ENCODE results near the gene HPS1. TPM values are rescaled to one million over a fixed set of nuclear protein-coding genes. Genes with fewer than 3 reads are reported as not detected.
A peak's percentile ranks its signal among the peaks of the same experiment; 100 is the strongest.

HPS1 gene
- total RNA-seq, 2 experiments from 2014 or later: 51.9 to 52.1 TPM

DNA sequence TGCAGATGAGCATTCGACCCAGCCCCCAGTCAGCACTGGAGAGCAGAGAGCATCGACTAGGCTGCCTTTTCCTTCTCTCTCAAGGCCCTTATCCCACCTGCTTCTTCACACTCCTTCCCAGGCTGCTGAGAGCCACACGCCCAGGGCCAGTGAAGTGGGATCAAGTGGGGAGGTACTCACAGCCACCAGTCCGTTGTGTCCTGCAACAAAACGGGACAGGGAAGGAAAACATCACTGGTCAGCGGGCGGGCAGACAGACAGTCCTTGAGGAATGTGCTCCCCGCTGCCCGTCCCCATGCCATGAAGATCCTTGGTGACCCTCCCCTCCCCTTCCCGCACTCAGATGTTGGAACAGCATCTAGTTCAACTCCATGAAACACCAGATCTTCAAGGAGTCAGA, 36.0 kb downstream of the HPS1 start:
- Mint-ChIP-seq H3K4me1 (ENCODE audit: low read depth) (peaks cover 20% of the 10 kb centered on the region), H3K36me3 (ENCODE audit: low read depth) (no peaks in the 10 kb centered on the region), H3K9me3 (no peaks in the 10 kb centered on the region), H3K27me3 (no peaks in the 10 kb centered on the region), H3K4me3 (no peak overlapping the region), H3K27ac (no peak overlapping the region)
- ATAC-seq: no peak
- intact Hi-C loops (cut with micrococcal nuclease): no loop called here
- ChIA-PET CTCF (interaction anchor here (3.8 kb wide), 1 partner anchor 15 kb away, joined by 20 read pairs; no protein-coding TSS in a partner anchor), POLR2A (no interaction called here)
- TF ChIP-seq, protein P1, sequence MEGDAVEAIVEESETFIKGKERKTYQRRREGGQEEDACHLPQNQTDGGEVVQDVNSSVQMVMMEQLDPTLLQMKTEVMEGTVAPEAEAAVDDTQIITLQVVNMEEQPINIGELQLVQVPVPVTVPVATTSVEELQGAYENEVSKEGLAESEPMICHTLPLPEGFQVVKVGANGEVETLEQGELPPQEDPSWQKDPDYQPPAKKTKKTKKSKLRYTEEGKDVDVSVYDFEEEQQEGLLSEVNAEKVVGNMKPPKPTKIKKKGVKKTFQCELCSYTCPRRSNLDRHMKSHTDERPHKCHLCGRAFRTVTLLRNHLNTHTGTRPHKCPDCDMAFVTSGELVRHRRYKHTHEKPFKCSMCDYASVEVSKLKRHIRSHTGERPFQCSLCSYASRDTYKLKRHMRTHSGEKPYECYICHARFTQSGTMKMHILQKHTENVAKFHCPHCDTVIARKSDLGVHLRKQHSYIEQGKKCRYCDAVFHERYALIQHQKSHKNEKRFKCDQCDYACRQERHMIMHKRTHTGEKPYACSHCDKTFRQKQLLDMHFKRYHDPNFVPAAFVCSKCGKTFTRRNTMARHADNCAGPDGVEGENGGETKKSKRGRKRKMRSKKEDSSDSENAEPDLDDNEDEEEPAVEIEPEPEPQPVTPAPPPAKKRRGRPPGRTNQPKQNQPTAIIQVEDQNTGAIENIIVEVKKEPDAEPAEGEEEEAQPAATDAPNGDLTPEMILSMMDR (IDR thresholded peaks at IDR 0.05): no peak
- no peak for DNase-seq

GRCh38 chr10:98410135-98410743, 36.5 kb downstream of the HPS1 start:
- CTCF ChIA-PET: interaction anchor here (3.8 kb wide), 1 partner anchor 15 kb away, joined by 20 read pairs; no protein-coding TSS in a partner anchor
- TF ChIP-seq, protein P1 (IDR thresholded peaks at IDR 0.05): no peak

GRCh38 chr10:98408799-98409198, 37.9 kb downstream of the HPS1 start:
- intact Hi-C loops (cut with micrococcal nuclease): no loop called here

More at GRCh38 chr10:98410135-98410743, 36.5 kb downstream of the HPS1 start:
- DNase-seq (no peak), ATAC-seq (no peak)
- H3K4me1 Mint-ChIP-seq (ENCODE audit: low read depth): peaks cover 17% of the 10 kb centered on the region
- H3K9me3 Mint-ChIP-seq: no peaks in the 10 kb centered on the region
- POLR2A ChIA-PET: no interaction called here
- no peak overlapping the region for H3K27ac Mint-ChIP-seq
- H3K36me3 Mint-ChIP-seq (ENCODE audit: low read depth): no peaks in the 10 kb centered on the region
- no peaks in the 10 kb centered on the region for H3K27me3 Mint-ChIP-seq
- intact Hi-C loops (cut with micrococcal nuclease): no loop called here
- no peak overlapping the region for H3K4me3 Mint-ChIP-seq

GRCh38 chr10:98407744-98408241, 38.9 kb downstream of the HPS1 start:
- intact Hi-C loops (cut with micrococcal nuclease): no loop called here
- Mint-ChIP-seq H3K4me1 (ENCODE audit: low read depth) (peaks cover 17% of the 10 kb centered on the region), H3K4me3 (no peak overlapping the region), H3K27ac (no peak overlapping the region), H3K27me3 (no peaks in the 10 kb centered on the region), H3K36me3 (ENCODE audit: low read depth) (peaks cover 7% of the 10 kb centered on the region), H3K9me3 (no peaks in the 10 kb centered on the region)
- ChIA-PET POLR2A (no interaction called here), CTCF (interaction anchor here (3.8 kb wide), 1 partner anchor 18 kb away, joined by 20 read pairs; no protein-coding TSS in a partner anchor)
- ATAC-seq (no peak), DNase-seq (no peak)
- TF ChIP-seq, protein P1 (IDR thresholded peaks at IDR 0.05): no peak

More at GRCh38 chr10:98408799-98409198, 37.9 kb downstream of the HPS1 start:
- Mint-ChIP-seq H3K9me3 (no peaks in the 10 kb centered on the region), H3K4me1 (ENCODE audit: low read depth) (peaks cover 16% of the 10 kb centered on the region), H3K36me3 (ENCODE audit: low read depth) (peaks cover 2% of the 10 kb centered on the region), H3K4me3 (no peak overlapping the region), H3K27ac (no peak overlapping the region), H3K27me3 (no peaks in the 10 kb centered on the region)
- ChIA-PET CTCF (interaction anchor here (3.8 kb wide), 1 partner anchor 17 kb away, joined by 20 read pairs; no protein-coding TSS in a partner anchor), POLR2A (interaction anchor here (0.6 kb wide), 1 partner anchor 63 kb away, joined by 3 read pairs; no protein-coding TSS in a partner anchor)
- DNase-seq: no peak
- peak; percentile 26 for ATAC-seq
- TF ChIP-seq, protein P1 (IDR thresholded peaks at IDR 0.05): no peak

GRCh38 chr10:98407017-98407743, 39.6 kb downstream of the HPS1 start:
- CTCF ChIA-PET: no interaction called here
- Mint-ChIP-seq H3K36me3 (ENCODE audit: low read depth) (peaks cover 7% of the 10 kb centered on the region), H3K27me3 (no peaks in the 10 kb centered on the region), H3K4me1 (ENCODE audit: low read depth) (peaks cover 15% of the 10 kb centered on the region), H3K9me3 (no peaks in the 10 kb centered on the region), H3K4me3 (no peak overlapping the region), H3K27ac (no peak overlapping the region)
- POLR2A ChIA-PET: no interaction called here
- DNase-seq (no peak), ATAC-seq (no peak)
- TF ChIP-seq, protein P1 (IDR thresholded peaks at IDR 0.05): no peak
- intact Hi-C loops (cut with micrococcal nuclease): no loop called here
